Heart right ventricle (tissue), 16 donors: ENCODE data around the gene RWDD4. TPM values are rescaled to one million over a fixed set of nuclear protein-coding genes. Genes with fewer than 3 reads are reported as not detected.
A peak's percentile ranks its signal among the peaks of the same experiment; 100 is the strongest.
"Not testable (repeated sequence)": the region's sequence is repeated elsewhere in the genome, so short reads cannot be mapped to it uniquely, and the experiment has no call there.

Experiments used
- ATAC-seq, 8 donors: fragments of 200-7000 bp; cut with Tn5 transposase; one replicate each; pipeline ENCODE4 v1.9.1; 2020; ENCODE audit warnings: mild to moderate bottlenecking in 8 of 8, moderate library complexity in 8 of 8, moderate number of reproducible peaks in 1 of 8
- DNase-seq, 2 donors: peaks; one replicate each; pipeline ENCODE4 v3.0.0-alpha.2; 2020
- H3K27ac ChIP-seq, 10 donors: fragments of 200-600 bp; sonication (generic) in 2 of 10; one replicate each; pipeline versions ENCODE4 v1.5.0 to v1.8.0; 2020 to 2022; ENCODE audit warnings: mild to moderate bottlenecking in 3 of 10
- H3K27me3 ChIP-seq, 7 donors: fragments of 200-600 bp; one replicate each; pipeline ENCODE4 v1.8.0; 2021 to 2022; ENCODE audit warnings: mild to moderate bottlenecking in 2 of 7
- H3K36me3 ChIP-seq, 9 donors: fragments of 200-600 bp; sonication (generic) in 1 of 9; one replicate each; pipeline versions ENCODE4 v1.5.0 to v1.8.0; 2020 to 2022; ENCODE audit warnings: mild to moderate bottlenecking in 2 of 9
- H3K4me1 ChIP-seq, 9 donors: fragments of 200-600 bp; sonication (generic) in 1 of 9; one replicate each; pipeline versions ENCODE4 v1.5.0 to v1.8.0; 2020 to 2022; ENCODE audit warnings: mild to moderate bottlenecking in 4 of 9
- H3K4me3 ChIP-seq, 10 donors: fragments of 200-600 bp; sonication (generic) in 2 of 10; one replicate each; pipeline versions ENCODE4 v1.5.0 to v1.8.0; 2020 to 2022; ENCODE audit warnings: mild to moderate bottlenecking in 7 of 10, moderate library complexity in 2 of 10
- H3K9me3 ChIP-seq, 11 donors: fragments of 200-600 bp in 10 of 11; sonication (generic) in 2 of 11; one replicate each; pipeline versions ENCODE4 v1.5.0 to v1.8.0; 2013 to 2022; ENCODE audit warnings: mild to moderate bottlenecking in 2 of 11, control low read depth in 1 of 11, moderate library complexity in 1 of 11
- WGBS, 2 donors: extraction: QIAGEN DNeasy Blood & Tissue Kit; methylation state at CpG; one replicate each; pipeline ENCODE4 v1.1.7; 2013; ENCODE audit warnings: inconsistent platforms in 1 of 2; 5-methylcytosine and 5-hydroxymethylcytosine counted together
- intact Hi-C, 10 donors: fragments of 100-400 bp; cut with DNase I; formaldehyde crosslinking; loops; one replicate each; pipeline versions ENCODE4 v1.11.1 to v1.14.2; 2022
- polyA plus RNA-seq, 2 donors: library from polyadenylated mRNA; stranded (reverse); fragments of 200-250 nt; gene quantifications; one replicate each; pipeline ENCODE4 v1.2.3, GENCODE V29; 2013
- total RNA-seq, 10 donors: library from RNA; stranded (reverse); fragmentation: NEBNext Ultra II Directional in 3 of 10; extraction: Animal tissue kit (Norgen Biotek cat#: 25700) in 3 of 10; gene quantifications; one replicate each; pipeline versions ENCODE4 v1.2.1 to v1.2.4, GENCODE V29; 2021 to 2023
- TF ChIP-seq, protein P1 (sequence below), 9 donors: fragments of 200-600 bp; sonication (generic) in 2 of 9; IDR thresholded peaks; one replicate each; pipeline versions ENCODE4 v1.5.0 to v1.8.0; 2021 to 2022; ENCODE audit warnings: antibody characterized with exemption in 9 of 9, mild to moderate bottlenecking in 5 of 9, moderate library complexity in 1 of 9
- donor health status: Arrhythmogenic right ventricular cardiomyopathy.
- donor health status: ischemic (EF 13 %, LVEDD 7.1; RV severe dilation, severe dysfunction).
- donor health status: healthy with polysubstance abuse.
- donor health status: DM: no; HTN: yes; CAD: no.
- donor health status: DM: no; HTN: no; CAD: no.
- donor health status: ischemic (EF 25% LVEDD 6.9; RV normal size, moderate dysfunction).
- donor health status: ischemic (EF 25% LVEDD 5.7; RV mildly dilated, moderate dysfunction).
- donor health status: healthy.
- donor health status: DM: yes; HTN: yes; CAD: no.
- donor health status: Ischemic cardiomyopathy.
- donor health status: ischemic (EF 35%, LVEDD 5.7; RV mildly dilated, moderate dysfunction).
- donor health status: nonischemic (EF 11% LVEDD 7.7; RV severe dilation, severe dysfunction).
- donor health status: DM: yes; HTN: yes; CAD: no.
- donor health status: PGD.
- donor health status: ischemic (EF 29% LVEDD 5.4; RV normal size, mild dysfunction).
- donor health status: nonischemic (EF 23%, LVEDD 6.1; RV moderate dilation, normal function).

The RWDD4 gene
- total and polyA plus RNA-seq, 12 donors: 6.9 to 17.8 (median 14.6) TPM

DNA sequence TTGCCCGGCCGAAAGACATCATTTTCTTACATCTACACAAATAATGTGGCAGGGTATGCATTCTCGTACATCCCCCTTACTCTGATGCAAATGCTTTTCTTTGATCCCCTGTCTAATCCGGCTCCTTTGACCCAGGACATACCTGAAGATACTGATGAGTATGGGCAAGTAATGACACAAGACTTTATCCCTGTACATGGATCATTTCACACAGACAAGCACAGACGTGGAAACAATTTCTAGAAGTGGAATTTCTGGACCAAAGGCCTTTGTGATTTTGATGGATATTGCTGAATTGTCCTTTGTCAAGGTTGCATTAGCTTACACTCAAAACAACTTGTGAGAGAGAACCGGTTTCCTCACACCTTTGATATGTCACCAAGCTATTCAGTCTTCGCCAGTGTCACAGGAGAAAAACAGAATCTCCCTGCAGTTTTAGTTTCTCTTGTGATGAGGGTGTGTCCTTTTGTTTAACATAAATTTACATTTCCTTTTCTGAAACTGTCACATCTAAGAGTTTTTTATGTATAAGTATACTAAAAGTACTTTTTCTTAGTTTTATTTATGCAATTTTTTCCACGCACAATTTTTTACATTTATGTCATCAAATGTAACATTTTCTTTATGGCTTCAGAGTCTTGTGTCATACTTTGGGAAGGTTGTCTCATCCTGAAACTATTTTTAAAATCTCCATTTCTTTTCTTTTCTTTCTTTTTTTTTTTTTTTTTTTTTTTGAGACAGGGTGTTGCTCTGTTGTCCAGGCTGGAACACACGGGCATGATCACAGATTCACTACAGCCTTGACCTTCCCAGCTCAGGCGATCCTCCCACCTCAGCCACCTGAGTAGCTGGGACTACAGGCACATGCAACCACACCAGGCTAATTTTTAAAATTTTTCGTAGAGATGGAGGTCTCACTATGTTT is 25.2 kb downstream of the RWDD4 start:
- no peak overlapping the region for H3K27ac ChIP-seq
- ATAC-seq: no peak
- intact Hi-C loops: no loop called here
- whole genome bisulfite sequencing, 2 donors: 83 to 85% methylated on average over 11 of the region's 11 CpGs
- no peaks in the 10 kb centered on the region for H3K9me3 ChIP-seq
- H3K4me1 ChIP-seq: peaks cover 0 to 25% (median 3%) of the 10 kb centered on the region in 9 donors
- H3K36me3 ChIP-seq: peaks cover 0 to 1% (median 0%) of the 10 kb centered on the region in 9 donors
- H3K27me3 ChIP-seq: no peaks in the 10 kb centered on the region
- H3K4me3 ChIP-seq: no peak overlapping the region
- DNase-seq: no peak
- TF ChIP-seq, protein P1, sequence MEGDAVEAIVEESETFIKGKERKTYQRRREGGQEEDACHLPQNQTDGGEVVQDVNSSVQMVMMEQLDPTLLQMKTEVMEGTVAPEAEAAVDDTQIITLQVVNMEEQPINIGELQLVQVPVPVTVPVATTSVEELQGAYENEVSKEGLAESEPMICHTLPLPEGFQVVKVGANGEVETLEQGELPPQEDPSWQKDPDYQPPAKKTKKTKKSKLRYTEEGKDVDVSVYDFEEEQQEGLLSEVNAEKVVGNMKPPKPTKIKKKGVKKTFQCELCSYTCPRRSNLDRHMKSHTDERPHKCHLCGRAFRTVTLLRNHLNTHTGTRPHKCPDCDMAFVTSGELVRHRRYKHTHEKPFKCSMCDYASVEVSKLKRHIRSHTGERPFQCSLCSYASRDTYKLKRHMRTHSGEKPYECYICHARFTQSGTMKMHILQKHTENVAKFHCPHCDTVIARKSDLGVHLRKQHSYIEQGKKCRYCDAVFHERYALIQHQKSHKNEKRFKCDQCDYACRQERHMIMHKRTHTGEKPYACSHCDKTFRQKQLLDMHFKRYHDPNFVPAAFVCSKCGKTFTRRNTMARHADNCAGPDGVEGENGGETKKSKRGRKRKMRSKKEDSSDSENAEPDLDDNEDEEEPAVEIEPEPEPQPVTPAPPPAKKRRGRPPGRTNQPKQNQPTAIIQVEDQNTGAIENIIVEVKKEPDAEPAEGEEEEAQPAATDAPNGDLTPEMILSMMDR (IDR thresholded peaks at IDR 0.05): no peak

GRCh38 chr4:183632689-183633088 is 26.3 kb downstream of the RWDD4 start:
- Histone ChIP-seq H3K27ac (no peak overlapping the region), H3K27me3 (no peaks in the 10 kb centered on the region), H3K4me1 (peaks cover 0 to 25% (median 3%) of the 10 kb centered on the region in 9 donors), H3K9me3 (no peaks in the 10 kb centered on the region), H3K36me3 (no peaks in the 10 kb centered on the region), H3K4me3 (no peak overlapping the region)
- WGBS, 2 donors: 85 to 86% methylated on average over 12 of the region's 12 CpGs
- intact Hi-C loops: no loop called here
- DNase-seq (no peak), ATAC-seq (peak in 1 of 8 donors; percentile 13)
- TF ChIP-seq, protein P1 (IDR thresholded peaks at IDR 0.05): no peak

- intact Hi-C loops: no loop called here
- H3K4me3 ChIP-seq: no peak overlapping the region
- H3K36me3 ChIP-seq: no peaks in the 10 kb centered on the region
- 81 to 87% methylated on average over 11 of the region's 11 CpGs for WGBS, 2 donors
- peak in 1 of 8 donors; percentile 29 for ATAC-seq
- H3K4me1 ChIP-seq: peaks cover 0 to 18% (median 0%) of the 10 kb centered on the region in 9 donors
- no peak overlapping the region for H3K27ac ChIP-seq
- TF ChIP-seq, protein P1 (IDR thresholded peaks at IDR 0.05): no peak
- no peaks in the 10 kb centered on the region for H3K9me3 ChIP-seq
- H3K27me3 ChIP-seq: no peaks in the 10 kb centered on the region
- no peak for DNase-seq
These were observed 27.3 kb downstream of the RWDD4 start for GRCh38 chr4:183631577-183632198.

- Histone ChIP-seq H3K9me3 (no peaks in the 10 kb centered on the region), H3K4me1 (no peaks in the 10 kb centered on the region), H3K27me3 (no peaks in the 10 kb centered on the region), H3K4me3 (no peak overlapping the region), H3K27ac (no peak overlapping the region), H3K36me3 (no peaks in the 10 kb centered on the region)
- intact Hi-C loops: no loop called here
- DNase-seq (no peak), ATAC-seq (no peak)
- 82 to 91% methylated on average over 12 of the region's 12 CpGs for WGBS, 2 donors
- TF ChIP-seq, protein P1 (IDR thresholded peaks at IDR 0.05): no peak
These were observed 30.9 kb downstream of the RWDD4 start for GRCh38 chr4:183627979-183628588.

GRCh38 chr4:183627286-183627685 is 31.7 kb downstream of the RWDD4 start:
- ATAC-seq, DNase-seq, H3K27me3 ChIP-seq, H3K36me3 ChIP-seq, H3K4me1 ChIP-seq, H3K4me3 ChIP-seq, H3K9me3 ChIP-seq, H3K27ac ChIP-seq, intact Hi-C loops: not testable (repeated sequence)
- WGBS, 2 donors: 91 to 97% methylated on average over 5 of the region's 5 CpGs
